ENCODE data around the gene ZRANB3.

DNA sequence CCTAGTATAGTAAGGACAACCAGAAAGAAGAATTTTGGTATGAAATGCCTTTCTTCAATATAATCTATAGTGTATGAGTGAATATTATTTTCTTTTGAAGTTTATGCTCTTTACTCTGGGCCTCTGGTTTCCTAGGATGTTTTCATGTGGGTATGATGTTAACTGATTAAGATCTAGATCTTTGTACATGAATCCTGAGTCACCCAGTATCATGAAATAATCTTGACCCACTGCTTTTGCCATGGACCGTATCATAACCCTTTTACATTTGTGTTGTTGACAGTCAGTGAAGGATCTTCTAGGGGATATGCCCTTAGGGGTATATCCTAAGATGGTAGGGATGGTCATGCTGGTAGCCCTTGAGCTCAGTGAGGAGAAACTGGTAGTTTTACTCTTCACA, 378.7 kb downstream of the ZRANB3 start:
- TF ChIP-seq CTCF (IDR thresholded peaks at IDR 0.05) (no peak), EP300 (IDR thresholded peaks at IDR 0.05) (no peak), POLR2A (IDR thresholded peaks at IDR 0.05) (no peak)

All from tibial nerve (tissue), 4 donors.